ENCODE measurements around the gene AGTPBP1.

Gene AGTPBP1

GRCh38 chr9:85533538-85533937 lies 208.2 kb downstream of the AGTPBP1 start:
- TF ChIP-seq, protein P1, sequence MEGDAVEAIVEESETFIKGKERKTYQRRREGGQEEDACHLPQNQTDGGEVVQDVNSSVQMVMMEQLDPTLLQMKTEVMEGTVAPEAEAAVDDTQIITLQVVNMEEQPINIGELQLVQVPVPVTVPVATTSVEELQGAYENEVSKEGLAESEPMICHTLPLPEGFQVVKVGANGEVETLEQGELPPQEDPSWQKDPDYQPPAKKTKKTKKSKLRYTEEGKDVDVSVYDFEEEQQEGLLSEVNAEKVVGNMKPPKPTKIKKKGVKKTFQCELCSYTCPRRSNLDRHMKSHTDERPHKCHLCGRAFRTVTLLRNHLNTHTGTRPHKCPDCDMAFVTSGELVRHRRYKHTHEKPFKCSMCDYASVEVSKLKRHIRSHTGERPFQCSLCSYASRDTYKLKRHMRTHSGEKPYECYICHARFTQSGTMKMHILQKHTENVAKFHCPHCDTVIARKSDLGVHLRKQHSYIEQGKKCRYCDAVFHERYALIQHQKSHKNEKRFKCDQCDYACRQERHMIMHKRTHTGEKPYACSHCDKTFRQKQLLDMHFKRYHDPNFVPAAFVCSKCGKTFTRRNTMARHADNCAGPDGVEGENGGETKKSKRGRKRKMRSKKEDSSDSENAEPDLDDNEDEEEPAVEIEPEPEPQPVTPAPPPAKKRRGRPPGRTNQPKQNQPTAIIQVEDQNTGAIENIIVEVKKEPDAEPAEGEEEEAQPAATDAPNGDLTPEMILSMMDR (IDR thresholded peaks at IDR 0.05; ENCODE audit: extremely low read depth, insufficient read depth, missing control alignments), result no peak
- DNase-seq (ENCODE audit: low spot score), result no peak
- in situ Hi-C loops (cut with MboI; ENCODE audit: low pct_unique_long_range_greater_than_20kb, low sequenced_read_pairs, unreplicated experiment), result no loop called here

DNA sequence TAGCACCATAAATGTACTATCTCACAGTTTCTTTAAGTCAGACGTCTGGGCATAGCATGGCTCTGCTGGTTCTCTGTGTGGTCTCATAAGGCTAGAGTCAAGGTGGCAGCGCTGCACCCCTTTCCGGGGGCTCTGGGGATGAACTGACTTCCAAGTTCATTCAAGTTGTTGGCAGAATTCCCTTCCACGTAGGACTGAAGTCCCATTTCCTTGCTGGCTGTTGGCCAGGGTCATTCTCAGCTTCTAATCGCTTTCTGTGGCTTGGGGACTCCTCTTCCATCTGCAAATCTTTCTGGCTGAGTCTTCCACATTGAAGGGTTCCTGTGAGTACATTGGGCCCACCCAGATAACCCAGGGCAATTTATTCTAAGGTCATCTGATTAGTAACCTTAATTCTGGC lies 211.0 kb downstream of the AGTPBP1 start:
- TF ChIP-seq, protein P1 (IDR thresholded peaks at IDR 0.05; ENCODE audit: extremely low read depth, insufficient read depth, missing control alignments), result no peak
- DNase-seq (ENCODE audit: low spot score), result no peak
- in situ Hi-C loops (cut with MboI; ENCODE audit: low pct_unique_long_range_greater_than_20kb, low sequenced_read_pairs, unreplicated experiment), result no loop called here

- in situ Hi-C loops (cut with MboI; ENCODE audit: low pct_unique_long_range_greater_than_20kb, low sequenced_read_pairs, unreplicated experiment), result no loop called here
- DNase-seq (ENCODE audit: low spot score), result no peak
- TF ChIP-seq, protein P1 (IDR thresholded peaks at IDR 0.05; ENCODE audit: extremely low read depth, insufficient read depth, missing control alignments), result no peak
Measured at GRCh38 chr9:85528607-85529006, 213.1 kb downstream of the AGTPBP1 start.

- TF ChIP-seq, protein P1 (IDR thresholded peaks at IDR 0.05; ENCODE audit: extremely low read depth, insufficient read depth, missing control alignments), result no peak
- in situ Hi-C loops (cut with MboI; ENCODE audit: low pct_unique_long_range_greater_than_20kb, low sequenced_read_pairs, unreplicated experiment), result no loop called here
Measured at GRCh38 chr9:85528142-85528541, 213.6 kb downstream of the AGTPBP1 start.

GRCh38 chr9:85527331-85528020 lies 214.3 kb downstream of the AGTPBP1 start:
- in situ Hi-C loops (cut with MboI; ENCODE audit: low pct_unique_long_range_greater_than_20kb, low sequenced_read_pairs, unreplicated experiment), result no loop called here
- no peak for DNase-seq (ENCODE audit: low spot score)
- TF ChIP-seq, protein P1 (IDR thresholded peaks at IDR 0.05; ENCODE audit: extremely low read depth, insufficient read depth, missing control alignments), result no peak

More at GRCh38 chr9:85528142-85528541, 213.6 kb downstream of the AGTPBP1 start:
- no peak for DNase-seq (ENCODE audit: low spot score)

DNA sequence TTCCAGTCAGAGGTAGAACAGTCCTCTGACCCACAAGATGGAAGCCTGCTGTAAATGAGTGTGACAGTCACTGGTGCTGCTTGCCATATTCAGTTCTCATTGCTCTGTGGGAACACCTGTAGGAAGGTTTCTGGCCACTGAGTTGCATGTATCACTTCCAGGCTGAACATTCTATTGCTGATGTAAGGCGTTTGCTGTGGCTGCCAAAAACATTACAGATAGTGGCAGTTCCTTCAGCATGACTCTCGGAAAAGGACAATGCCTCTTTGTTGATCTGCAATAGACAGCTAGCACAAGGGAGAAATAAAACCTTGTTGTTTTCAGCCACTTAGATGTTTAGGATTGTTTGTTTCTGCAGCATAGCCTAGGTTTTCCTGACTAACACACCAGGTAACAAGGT lies 217.2 kb downstream of the AGTPBP1 start:
- in situ Hi-C loops (cut with MboI; ENCODE audit: low pct_unique_long_range_greater_than_20kb, low sequenced_read_pairs, unreplicated experiment), result no loop called here
- no peak for DNase-seq (ENCODE audit: low spot score)

More for the DNA sequence above, 217.2 kb downstream of the AGTPBP1 start:
- TF ChIP-seq, protein P1 (IDR thresholded peaks at IDR 0.05; ENCODE audit: extremely low read depth, insufficient read depth, missing control alignments), result no peak
